GM12878 (cell line): Measurements from ENCODE around the gene ZNF570. TPM values are rescaled to one million over a fixed set of nuclear protein-coding genes. Genes with fewer than 3 reads are reported as not detected.

Source experiments
- ATAC-seq: fragments of 200-7000 bp; cut with Tn5 transposase; 3 replicates; pipeline ENCODE4 v1.9.1; 2020; ENCODE audit warnings: mild to moderate bottlenecking, moderate library complexity
- BruUV-seq: library from RNA; stranded (reverse); fragments of 400-500 nt; replicated peaks from 2 replicates; lab custom pipeline; 2021; lab: Mats Ljungman, UMichigan
- CTCF ChIA-PET: fragments of 300-600 bp; sonication (Branson Sonifier 250); formaldehyde crosslinking; extraction: SDS; loops from one replicate; lab custom pipeline; 2021; ENCODE audit warnings: inconsistent platforms; lab: Yijun Ruan, JAX
- POLR2A ChIA-PET: fragments of 350-600 bp; formaldehyde crosslinking; extraction: SDS; loops from one replicate; lab custom pipeline; 2021; ENCODE audit warnings: inconsistent platforms; lab: Charles Lee
- RAD21 ChIA-PET: fragments of 300-600 bp; sonication (Branson Sonifier 250); formaldehyde crosslinking; loops from one replicate; lab custom pipeline; 2023; ENCODE audit warnings: antibody characterized with exemption; ENCODE audit not compliant: unreplicated experiment; lab: Charles Lee
- SMC1A ChIA-PET: fragments of 300-600 bp; sonication (Branson Sonifier 250); formaldehyde crosslinking; loops from one replicate; lab custom pipeline; 2023; ENCODE audit not compliant: unreplicated experiment, uncharacterized antibody; lab: Charles Lee
- DNase-seq: peaks from one replicate; pipeline ENCODE4 v3.0.0-alpha.2; 2011; ENCODE audit warnings: low read depth, low spot score
- FAIRE-seq: peaks from 3 replicates; lab custom pipeline; 2011; peaks lifted over from hg19 to GRCh38; lab: Jason Lieb, UNC
- H2AFZ ChIP-seq: 2 replicates; pipeline ENCODE4 v1.6.0; 2011; ENCODE audit warnings: low read depth, low read length, control low read depth; ENCODE audit not compliant: control insufficient read depth
- H3K27ac ChIP-seq: 2 replicates; pipeline ENCODE4 v1.5.1; 2011; ENCODE audit warnings: control low read depth; ENCODE audit not compliant: control insufficient read depth, insufficient read depth
- H3K27me3 ChIP-seq, 2 experiments: replicated peaks in 1 of 2; 2 replicates each; pipeline versions ENCODE4 v1.6.0 to v1.6.1; 2011; ENCODE audit warnings: low read length in 1 of 2; ENCODE audit not compliant: control insufficient read depth in 2 of 2, insufficient read depth in 2 of 2
- H3K36me3 ChIP-seq, 2 experiments: 2 replicates each; pipeline ENCODE4 v1.5.1; 2011; ENCODE audit warnings: low read length in 1 of 2; ENCODE audit not compliant: control insufficient read depth in 2 of 2, insufficient read depth in 2 of 2
- H3K4me1 ChIP-seq: 2 replicates; pipeline ENCODE4 v1.6.1; 2011; ENCODE audit warnings: mild to moderate bottlenecking, low read length, moderate library complexity, mixed read lengths; ENCODE audit not compliant: control insufficient read depth, insufficient read depth
- H3K4me2 ChIP-seq: 2 replicates; pipeline ENCODE4 v1.6.0; 2011; ENCODE audit warnings: control low read depth; ENCODE audit not compliant: control insufficient read depth, insufficient read depth
- H3K4me3 ChIP-seq: fragments of 200-600 bp; sonication (generic); 2 replicates; pipeline ENCODE4 v1.5.1; 2016
- H3K79me2 ChIP-seq: 2 replicates; pipeline ENCODE4 v1.6.0; 2011; ENCODE audit warnings: low read length; ENCODE audit not compliant: control insufficient read depth, insufficient read depth
- H3K9ac ChIP-seq: 2 replicates; pipeline ENCODE4 v1.8.0; 2011; ENCODE audit warnings: low read length, control low read depth, mixed read lengths; ENCODE audit not compliant: control insufficient read depth, insufficient read depth
- H3K9me3 ChIP-seq: replicated peaks from 3 replicates; pipeline ENCODE4 v1.5.1; 2011; ENCODE audit warnings: mild to moderate bottlenecking, low read length; ENCODE audit not compliant: control insufficient read depth, insufficient read depth
- H4K20me1 ChIP-seq: 2 replicates; pipeline ENCODE4 v1.6.0; 2011; ENCODE audit not compliant: control insufficient read depth, insufficient read depth
- IKZF2 ChIP-seq, 2 experiments: fragments of 450-650 bp; IDR thresholded peaks; 2 replicates each; pipeline ENCODE4 v1.6.1; 2017; ENCODE audit warnings: mild to moderate bottlenecking in 2 of 2, moderate library complexity in 2 of 2
- NFIC ChIP-seq: IDR thresholded peaks from 2 replicates; pipeline ENCODE4 v1.6.1; 2012; ENCODE audit warnings: low read depth, mild to moderate bottlenecking, inconsistent platforms, low read length, moderate library complexity
- PAX5 ChIP-seq: IDR thresholded peaks from 2 replicates; pipeline ENCODE4 v1.6.1; 2011; ENCODE audit warnings: low read depth, low read length, borderline replicate concordance
- POU2F2 ChIP-seq: IDR thresholded peaks from 3 replicates; pipeline ENCODE4 v1.6.1; 2011; ENCODE audit warnings: low read depth, mild to moderate bottlenecking, low read length, borderline replicate concordance
- SMC3 ChIP-seq: IDR thresholded peaks from 2 replicates; pipeline ENCODE4 v1.6.1; 2011; ENCODE audit warnings: low read length, improper control_type of control experiment, borderline replicate concordance
- TAF1 ChIP-seq: IDR thresholded peaks from 2 replicates; pipeline ENCODE4 v1.6.1; 2011; ENCODE audit warnings: mild to moderate bottlenecking, low read depth, low read length, borderline replicate concordance
- ZSCAN29 ChIP-seq: fragments of 450-650 bp; IDR thresholded peaks from 2 replicates; pipeline ENCODE4 v1.6.1; 2017; ENCODE audit warnings: mild to moderate bottlenecking, moderate library complexity
- WGBS: methylation state at CpG from one replicate; pipeline ENCODE4 v1.1.6; 2016; ENCODE audit warnings: low lambda C conversion rate; ENCODE audit not compliant: insufficient replicate concordance, insufficient coverage; ENCODE audit errors: missing lambda C conversion rate; 5-methylcytosine and 5-hydroxymethylcytosine counted together
- in situ Hi-C: fragments of 300-500 bp; cut with MboI; formaldehyde crosslinking; loops from 9 replicates; pipeline ENCODE4 v1.14.3; 2018; ENCODE audit warnings: mixed read lengths
- intact Hi-C: fragments of 100-400 bp; cut with micrococcal nuclease; formaldehyde crosslinking; loops from one replicate; pipeline ENCODE4 v1.14.2; 2022; ENCODE audit not compliant: unreplicated experiment
- polyA plus RNA-seq, 11 experiments: library from polyadenylated mRNA; depleted of rRNA in 4 of 11; unstranded in 6 of 11; stranded (reverse) in 5 of 11; fragments of >200 nt; fragmentation: Nextera tagmentation in 4 of 11; fragmentation: Illumina TruSeq in 1 of 11; extraction: Ambion mirVana in 4 of 11; extraction: Trizol in 1 of 11; gene quantifications; 1 replicate in 1 of 11; 2 replicates in 10 of 11; pipeline versions ENCODE4 v1.2.1 to v1.2.3, GENCODE V29; 2011 to 2016; ENCODE audit warnings: inconsistent platforms in 2 of 11, missing spikeins in 2 of 11, low read depth in 1 of 11
- total RNA-seq, 4 experiments: library from RNA; depleted of rRNA in 3 of 4; stranded (reverse); fragments of >200 nt in 3 of 4; fragmentation: Illumina TruSeq in 1 of 4; extraction: Trizol in 1 of 4; gene quantifications; 2 replicates each; pipeline versions ENCODE4 v1.2.1 to v1.2.3, GENCODE V29; 2013 to 2021
- TF ChIP-seq, protein P1 (sequence below): fragments of 150-350 bp; IDR thresholded peaks from 2 replicates; pipeline ENCODE4 v1.6.1; 2016; ENCODE audit warnings: low read depth, low read length

The ZNF570 gene
- total and polyA plus RNA-seq, 10 of the 15 experiments (the other 5 are each of a cell fraction or from before 2014, with no cell fraction given) = 0.25 to 3.6 (median 1.7) TPM

DNA sequence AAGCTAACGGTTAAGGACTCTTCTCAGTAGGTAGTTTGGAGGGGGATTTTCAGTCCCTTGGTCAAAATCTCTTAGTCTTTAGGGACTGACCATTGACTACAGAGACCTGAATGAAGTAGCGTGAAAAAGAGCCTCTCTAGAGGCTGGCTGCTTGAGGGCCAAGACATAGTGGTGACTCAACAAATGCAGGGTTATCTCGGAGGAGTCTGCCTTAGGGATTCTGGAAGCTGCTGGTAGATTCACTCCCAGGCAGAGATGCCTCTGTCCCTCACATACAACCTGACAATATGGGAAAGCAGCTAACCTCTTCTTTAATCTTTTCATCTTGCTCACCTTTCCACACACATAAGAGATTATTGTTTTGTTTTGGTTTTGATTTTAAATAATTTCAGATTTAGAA lies 42.7 kb downstream of the ZNF570 start (continued):
- no peak for TF ChIP-seq POU2F2
- TF ChIP-seq, protein P1, sequence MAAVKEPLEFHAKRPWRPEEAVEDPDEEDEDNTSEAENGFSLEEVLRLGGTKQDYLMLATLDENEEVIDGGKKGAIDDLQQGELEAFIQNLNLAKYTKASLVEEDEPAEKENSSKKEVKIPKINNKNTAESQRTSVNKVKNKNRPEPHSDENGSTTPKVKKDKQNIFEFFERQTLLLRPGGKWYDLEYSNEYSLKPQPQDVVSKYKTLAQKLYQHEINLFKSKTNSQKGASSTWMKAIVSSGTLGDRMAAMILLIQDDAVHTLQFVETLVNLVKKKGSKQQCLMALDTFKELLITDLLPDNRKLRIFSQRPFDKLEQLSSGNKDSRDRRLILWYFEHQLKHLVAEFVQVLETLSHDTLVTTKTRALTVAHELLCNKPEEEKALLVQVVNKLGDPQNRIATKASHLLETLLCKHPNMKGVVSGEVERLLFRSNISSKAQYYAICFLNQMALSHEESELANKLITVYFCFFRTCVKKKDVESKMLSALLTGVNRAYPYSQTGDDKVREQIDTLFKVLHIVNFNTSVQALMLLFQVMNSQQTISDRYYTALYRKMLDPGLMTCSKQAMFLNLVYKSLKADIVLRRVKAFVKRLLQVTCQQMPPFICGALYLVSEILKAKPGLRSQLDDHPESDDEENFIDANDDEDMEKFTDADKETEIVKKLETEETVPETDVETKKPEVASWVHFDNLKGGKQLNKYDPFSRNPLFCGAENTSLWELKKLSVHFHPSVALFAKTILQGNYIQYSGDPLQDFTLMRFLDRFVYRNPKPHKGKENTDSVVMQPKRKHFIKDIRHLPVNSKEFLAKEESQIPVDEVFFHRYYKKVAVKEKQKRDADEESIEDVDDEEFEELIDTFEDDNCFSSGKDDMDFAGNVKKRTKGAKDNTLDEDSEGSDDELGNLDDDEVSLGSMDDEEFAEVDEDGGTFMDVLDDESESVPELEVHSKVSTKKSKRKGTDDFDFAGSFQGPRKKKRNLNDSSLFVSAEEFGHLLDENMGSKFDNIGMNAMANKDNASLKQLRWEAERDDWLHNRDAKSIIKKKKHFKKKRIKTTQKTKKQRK = no peak

DNA sequence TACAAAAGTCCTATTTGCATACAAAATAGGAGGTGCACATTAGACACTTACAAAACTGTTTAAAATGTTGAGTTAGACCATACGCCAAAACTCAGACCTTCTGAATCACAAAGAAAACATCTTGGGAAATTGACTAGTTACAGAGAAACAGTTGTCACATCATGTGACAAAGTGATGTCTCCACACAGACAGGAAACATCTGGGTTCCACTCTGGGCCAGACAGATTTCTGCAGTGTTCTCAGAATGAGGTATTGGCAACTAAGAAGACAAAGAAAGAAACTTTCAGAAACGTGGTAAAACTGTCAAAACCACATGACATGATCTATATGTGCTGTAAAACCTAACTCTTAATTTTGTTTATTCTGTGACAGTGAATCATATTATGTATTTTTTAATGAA lies 44.2 kb downstream of the ZNF570 start:
- Histone ChIP-seq H3K4me3 (no peak overlapping the region), H3K4me2 (no peak overlapping the region), H3K79me2 (no peaks in the 10 kb centered on the region), H3K4me1 (no peaks in the 10 kb centered on the region), H3K27ac (no peak overlapping the region), H3K36me3 (no peaks in the 10 kb centered on the region), H3K9me3 (peaks cover 1% of the 10 kb centered on the region; the same call in 1 of the 3 replicates), H3K9ac (no peak overlapping the region), H3K27me3 (no peaks in the 10 kb centered on the region), H2AFZ (no peak overlapping the region), H4K20me1 (no peaks in the 10 kb centered on the region)
- WGBS = 38% methylated on average over 2 of the region's 2 CpGs
- DNase-seq = no peak
- ChIA-PET SMC1A (no interaction called here), POLR2A (no interaction called here), RAD21 (no interaction called here), CTCF (no interaction called here)
- no TSS peak for BruUV-seq
- FAIRE-seq = no peak
- TF ChIP-seq IKZF2 (IDR thresholded peaks at IDR 0.05) (no peak), SMC3 (no peak), NFIC (no peak), PAX5 (no peak), TAF1 (no peak), ZSCAN29 (no peak)
- in situ Hi-C loops = no loop called here
- intact Hi-C loops = no loop called here
- ATAC-seq = no peak
